ENCODE results near the gene PNO1.

DNA sequence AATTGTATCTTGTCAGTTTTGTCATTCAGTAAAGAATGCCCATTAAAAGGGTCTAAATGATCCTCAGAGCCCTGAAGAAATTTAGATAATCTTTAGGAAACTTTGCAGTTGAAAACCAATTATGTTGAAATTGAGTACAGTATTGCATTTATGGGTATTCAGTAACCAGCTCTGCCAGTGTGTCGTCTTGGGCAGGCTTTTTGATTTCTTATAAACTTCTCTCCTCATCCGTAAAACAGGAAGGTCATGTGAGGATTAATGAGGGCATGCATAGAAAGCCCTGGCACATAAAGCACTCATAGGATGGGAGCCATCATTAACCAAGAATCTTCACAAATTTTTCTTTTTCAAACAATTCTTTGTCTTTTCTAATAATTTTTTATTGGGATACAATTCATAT, 14.8 kb downstream of the PNO1 start:
- TF ChIP-seq CTCF (IDR thresholded peaks at IDR 0.05) (no peak), POLR2A (IDR thresholded peaks at IDR 0.05) (no peak)

All from adrenal gland (tissue), 5 donors.